Astrocyte of the cerebellum (primary cell): ENCODE results near the gene MTPN.

Source experiments
- DNase-seq: peaks from one replicate; pipeline ENCODE4 v3.0.0-alpha.2; 2011; ENCODE audit warnings: low read depth
- H3K4me3 ChIP-seq: 2 replicates; pipeline ENCODE4 v1.5.1; 2011; ENCODE audit warnings: mild to moderate bottlenecking, low read depth, low read length, moderate library complexity
- CTCF ChIP-seq: IDR thresholded peaks from 2 replicates; pipeline ENCODE4 v1.5.1; 2012; ENCODE audit warnings: low read length, low read depth, moderate library complexity, mild to moderate bottlenecking; ENCODE audit errors: missing control alignments
- in situ Hi-C: cut with HindIII; loops from 2 replicates; pipeline ENCODE4 v1.10.0; 2017; ENCODE audit warnings: low sequenced_read_pairs

Gene MTPN

DNA sequence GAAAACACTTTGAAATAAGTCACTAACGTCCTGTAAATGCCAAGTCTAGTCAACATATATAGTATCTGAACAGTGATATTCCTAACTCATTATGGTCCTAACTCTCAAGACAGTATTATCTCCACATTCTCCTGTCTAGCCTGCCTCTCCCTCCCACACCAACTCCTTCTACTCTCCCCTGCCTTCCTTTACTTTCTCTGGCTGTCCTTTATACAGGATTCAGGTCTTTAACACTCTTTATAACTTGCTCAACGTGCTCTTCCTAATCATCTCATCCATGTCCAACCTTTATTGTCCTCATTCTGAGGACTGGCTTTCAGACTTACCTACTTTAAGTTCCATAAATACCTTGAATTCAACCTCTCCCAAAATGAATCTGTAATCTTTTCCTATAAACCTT, 42.5 kb downstream of the MTPN start:
- DNase-seq, result no peak
- in situ Hi-C loops, result no loop called here
- no peak for TF ChIP-seq CTCF
- no peak overlapping the region for H3K4me3 ChIP-seq

DNA sequence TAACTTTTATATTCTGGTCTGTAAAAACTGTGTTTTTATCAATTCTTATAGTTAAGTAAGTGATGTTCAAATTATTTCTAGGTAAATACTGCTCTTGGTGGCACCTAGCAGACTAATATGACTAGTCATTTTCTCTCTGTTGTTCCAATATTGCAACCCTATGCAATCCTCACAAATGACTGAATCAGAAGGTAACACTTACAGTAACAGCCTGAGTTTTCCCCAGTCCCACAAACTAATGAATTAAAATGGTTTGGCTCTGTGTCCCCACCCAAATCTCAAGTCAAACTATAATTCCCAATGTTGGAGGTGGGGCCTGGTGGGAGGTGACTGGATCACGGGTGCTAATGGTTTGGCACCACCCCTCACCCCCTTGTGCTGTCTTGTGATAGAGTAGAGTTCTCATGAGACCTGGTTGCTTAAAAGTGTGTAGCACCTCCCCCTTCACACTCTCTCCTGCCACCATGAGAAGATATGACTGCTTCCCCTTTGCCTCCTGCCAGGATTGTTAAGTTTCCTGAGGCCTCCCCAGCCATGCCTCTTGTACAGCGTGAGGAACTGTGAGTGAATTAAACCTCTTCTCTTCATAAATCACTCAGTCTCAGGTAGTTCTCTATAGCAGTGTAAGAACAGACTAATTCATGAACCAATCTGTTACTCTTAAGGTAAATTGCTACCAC, 43.5 kb downstream of the MTPN start:
- in situ Hi-C loops, result no loop called here
- TF ChIP-seq CTCF, result no peak

GRCh38 chr7:135932131-135932530, 45.0 kb downstream of the MTPN start:
- no peak for TF ChIP-seq CTCF
- in situ Hi-C loops, result no loop called here
- no peak for DNase-seq
- no peak overlapping the region for H3K4me3 ChIP-seq

More for the DNA sequence above, 43.5 kb downstream of the MTPN start:
- no peak for DNase-seq
- no peak overlapping the region for H3K4me3 ChIP-seq

DNA sequence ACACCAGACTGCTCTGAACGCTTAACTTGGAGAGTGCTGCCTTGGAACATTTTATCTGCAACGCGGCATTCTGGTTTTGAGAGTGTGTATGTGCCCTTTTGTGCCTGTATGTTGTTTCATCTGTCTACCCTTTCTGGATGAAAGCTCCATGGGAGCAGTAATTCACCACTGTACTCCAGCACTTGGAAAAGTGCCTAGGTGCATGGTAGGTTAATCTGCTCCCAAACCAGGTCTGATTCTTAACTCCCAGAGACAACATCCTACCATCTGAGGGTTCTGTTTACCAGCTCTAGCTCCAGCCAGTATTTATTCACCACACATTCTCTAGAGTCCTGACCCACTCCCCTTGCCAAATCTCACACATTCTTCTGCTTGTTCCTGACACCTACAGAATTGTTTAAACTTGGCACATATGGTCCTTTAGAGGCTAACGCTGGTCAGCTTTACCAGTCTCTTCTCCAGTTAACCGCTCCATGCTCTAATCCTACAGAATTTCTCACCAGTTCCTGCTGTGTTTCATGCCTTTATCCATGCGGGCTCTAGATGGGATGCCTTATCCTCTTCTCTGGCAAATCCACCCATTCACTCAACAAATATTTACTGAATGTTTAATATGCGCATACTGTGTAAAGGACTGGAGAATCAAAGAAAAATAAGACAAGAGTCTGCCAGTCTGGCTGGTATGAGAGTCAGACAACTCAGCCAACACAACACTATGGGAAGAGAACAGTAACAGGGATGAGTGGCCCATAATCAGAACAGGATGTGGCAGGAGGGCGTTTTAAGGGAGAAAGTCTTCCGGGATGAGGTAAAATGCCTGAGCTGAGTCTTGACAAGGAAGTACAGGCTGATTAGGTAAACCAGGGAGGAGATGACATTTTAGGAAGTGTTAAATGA, 46.3 kb downstream of the MTPN start:
- DNase-seq, result no peak
- in situ Hi-C loops, result no loop called here
- no peak for TF ChIP-seq CTCF
- no peak overlapping the region for H3K4me3 ChIP-seq

DNA sequence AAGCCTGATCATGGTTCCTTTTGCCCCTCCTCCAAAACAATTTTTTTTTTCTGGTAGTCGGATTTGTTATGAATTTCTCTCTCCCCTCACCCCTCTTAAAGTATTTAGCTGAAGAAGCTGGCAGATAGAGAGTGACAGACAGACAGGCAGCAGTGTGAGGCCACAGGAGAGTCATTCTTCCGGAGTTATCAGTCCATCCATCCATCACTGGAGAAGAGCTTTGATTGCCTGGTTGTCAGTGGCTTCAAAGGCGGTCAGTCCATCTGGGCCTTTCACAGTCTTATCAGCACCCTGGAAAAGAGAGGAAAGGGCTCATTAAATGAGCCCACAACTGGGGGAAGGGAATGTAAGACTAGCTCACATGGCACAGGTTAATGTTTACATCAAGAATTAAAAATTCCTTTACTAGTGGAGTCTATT, 47.4 kb downstream of the MTPN start:
- TF ChIP-seq CTCF, result no peak
- no peak for DNase-seq
- no peak overlapping the region for H3K4me3 ChIP-seq
- in situ Hi-C loops, result no loop called here

GRCh38 chr7:135929249-135929648, 47.9 kb downstream of the MTPN start:
- DNase-seq, result no peak
- TF ChIP-seq CTCF, result no peak
- in situ Hi-C loops, result no loop called here
- H3K4me3 ChIP-seq, result no peak overlapping the region
